Ishikawa (cell line): ENCODE measurements around the gene AACS.

ENCODE experiments used
- CEBPB ChIP-seq: IDR thresholded peaks from 2 replicates; pipeline ENCODE4 v1.6.1; 2012
- CREB1 ChIP-seq: IDR thresholded peaks from 2 replicates; pipeline ENCODE4 v1.6.1; 2012; ENCODE audit warnings: low read depth
- EGR1 ChIP-seq: IDR thresholded peaks from 2 replicates; pipeline ENCODE4 v1.6.1; 2012
- EP300 ChIP-seq: IDR thresholded peaks from 2 replicates; pipeline ENCODE4 v1.6.1; 2012; ENCODE audit warnings: borderline replicate concordance
- FOXM1 ChIP-seq: IDR thresholded peaks from 2 replicates; pipeline ENCODE4 v1.6.1; 2012; ENCODE audit warnings: low read depth, borderline replicate concordance
- MAX ChIP-seq: IDR thresholded peaks from 2 replicates; pipeline ENCODE4 v1.6.1; 2012
- NFIC ChIP-seq: IDR thresholded peaks from 2 replicates; pipeline ENCODE4 v1.6.1; 2012
- RAD21 ChIP-seq: IDR thresholded peaks from 2 replicates; pipeline ENCODE4 v1.6.1; 2012; ENCODE audit warnings: low read depth
- REST ChIP-seq: IDR thresholded peaks from 2 replicates; pipeline ENCODE4 v1.6.1; 2012; ENCODE audit warnings: low read depth, mild to moderate bottlenecking
- TAF1 ChIP-seq: IDR thresholded peaks from 2 replicates; pipeline ENCODE4 v1.6.1; 2012; ENCODE audit warnings: low read depth, mild to moderate bottlenecking
- TCF12 ChIP-seq: IDR thresholded peaks from 2 replicates; pipeline ENCODE4 v1.6.1; 2012; ENCODE audit warnings: low read depth
- TEAD4 ChIP-seq: IDR thresholded peaks from 2 replicates; pipeline ENCODE4 v1.6.1; 2012
- USF1 ChIP-seq: IDR thresholded peaks from 2 replicates; pipeline ENCODE4 v1.6.1; 2012
- YY1 ChIP-seq: IDR thresholded peaks from 2 replicates; pipeline ENCODE4 v1.6.1; 2012; ENCODE audit warnings: low read depth
- ZBTB7A ChIP-seq: IDR thresholded peaks from 2 replicates; pipeline ENCODE4 v1.6.1; 2012; ENCODE audit warnings: low read depth

AACS gene

GRCh38 chr12:125180144-125180543, 114.9 kb downstream of the AACS start:
- TF ChIP-seq REST: no peak
- TF ChIP-seq EP300: no peak
- TF ChIP-seq EGR1: no peak
- no peak for TF ChIP-seq CREB1
- TF ChIP-seq NFIC: no peak
- TF ChIP-seq MAX: no peak
- TF ChIP-seq YY1: no peak
- TF ChIP-seq TCF12: no peak
- TF ChIP-seq ZBTB7A: no peak

- TF ChIP-seq TCF12 (no peak), FOXM1 (no peak), REST (no peak), ZBTB7A (no peak), CREB1 (no peak), RAD21 (no peak), EGR1 (no peak), YY1 (no peak), EP300 (no peak), NFIC (no peak), TAF1 (no peak), CEBPB (no peak), MAX (no peak), TEAD4 (no peak), USF1 (no peak)
Observed at GRCh38 chr12:125181107-125181506, 115.9 kb downstream of the AACS start.

GRCh38 chr12:125183187-125184067, 118.2 kb downstream of the AACS start:
- TF ChIP-seq CEBPB (no peak), MAX (peak; percentile 26; the same call in 1 of the 2 replicates), ZBTB7A (no peak), CREB1 (no peak), NFIC (no peak), TCF12 (no peak), RAD21 (peak; percentile 98), EGR1 (peak; percentile 77), EP300 (no peak)

- TF ChIP-seq REST (no peak), USF1 (no peak), TCF12 (no peak), RAD21 (no peak), FOXM1 (no peak), NFIC (no peak), TEAD4 (no peak), ZBTB7A (no peak), MAX (no peak), YY1 (no peak)
Observed at GRCh38 chr12:125184213-125184967, 119.2 kb downstream of the AACS start.
